RWPE1 (cell line): Measurements from ENCODE around the gene SLC45A3.

ENCODE experiments used
- CTCF ChIA-PET: fragments of 350-600 bp; sonication (Branson Sonifier 250); formaldehyde crosslinking; extraction: SDS; loops from one replicate; lab custom pipeline; 2021; lab: Yijun Ruan, JAX
- POLR2A ChIA-PET: fragments of 400-600 bp; formaldehyde crosslinking; extraction: SDS; loops from one replicate; lab custom pipeline; 2020; ENCODE audit warnings: antibody characterized with exemption; ENCODE audit not compliant: low non-redundant PET; lab: Yijun Ruan, JAX
- DNase-seq: peaks from one replicate; pipeline ENCODE4 v3.0.0; 2012; ENCODE audit warnings: low spot score
- H3K27ac ChIP-seq: fragments of 450-650 bp; 2 replicates; pipeline ENCODE4 v1.5.1; 2017
- TF ChIP-seq, protein P1 (sequence below): fragments of 450-650 bp; conservative IDR thresholded peaks from 2 replicates; pipeline ENCODE4 v1.5.1; 2017; ENCODE audit warnings: low read depth, mild to moderate bottlenecking

SLC45A3 gene

DNA sequence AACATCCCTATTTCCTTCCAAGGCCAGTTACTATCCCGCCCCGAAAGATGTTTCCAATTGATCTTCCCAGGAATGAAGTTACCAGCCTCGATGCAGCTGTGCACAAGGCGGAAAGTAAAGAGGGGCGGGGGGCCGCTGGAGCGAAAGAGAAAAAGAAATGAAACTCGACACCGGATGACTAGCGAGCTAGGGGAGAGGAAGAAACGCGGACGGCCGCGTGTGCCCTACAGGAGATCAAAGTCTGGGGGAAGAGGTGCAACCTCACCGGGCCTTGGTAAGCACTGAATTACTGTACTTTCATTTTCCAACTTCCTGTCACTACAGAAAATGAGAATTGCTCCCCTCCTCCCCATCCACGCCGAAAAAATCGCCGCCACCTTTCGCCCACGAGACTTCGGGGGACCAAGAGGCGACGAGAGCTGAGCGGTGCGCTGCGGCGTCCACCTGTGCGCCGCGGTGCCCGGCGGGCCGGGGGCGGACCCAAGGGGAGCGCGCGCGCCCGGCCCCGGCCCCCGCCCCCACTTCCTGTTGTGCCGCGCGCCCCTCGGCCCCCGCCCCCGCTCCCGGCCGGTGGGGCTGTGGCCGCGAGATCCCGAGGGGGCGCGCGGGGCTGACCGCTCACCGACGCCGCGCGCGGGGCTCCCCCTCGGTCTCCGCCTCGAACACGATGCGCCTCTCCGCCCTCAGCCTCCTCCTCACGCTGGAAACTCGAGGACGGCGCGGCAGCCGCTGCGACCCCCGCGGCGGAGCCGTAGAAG, 49.1 kb downstream of the SLC45A3 start:
- H3K27ac ChIP-seq: peak overlapping the region; percentile 98
- ChIA-PET CTCF (interaction anchor here (0.7 to 6.4 kb wide), 8 partner anchors 23 to 306 kb away, joined by 3 to 89 read pairs (median 4); no protein-coding TSS in a partner anchor), POLR2A (interaction anchor here (0.6 to 3.4 kb wide), 2 partner anchors 15 to 39 kb away, joined by 3 to 28 read pairs; no protein-coding TSS in a partner anchor)
- TF ChIP-seq, protein P1, sequence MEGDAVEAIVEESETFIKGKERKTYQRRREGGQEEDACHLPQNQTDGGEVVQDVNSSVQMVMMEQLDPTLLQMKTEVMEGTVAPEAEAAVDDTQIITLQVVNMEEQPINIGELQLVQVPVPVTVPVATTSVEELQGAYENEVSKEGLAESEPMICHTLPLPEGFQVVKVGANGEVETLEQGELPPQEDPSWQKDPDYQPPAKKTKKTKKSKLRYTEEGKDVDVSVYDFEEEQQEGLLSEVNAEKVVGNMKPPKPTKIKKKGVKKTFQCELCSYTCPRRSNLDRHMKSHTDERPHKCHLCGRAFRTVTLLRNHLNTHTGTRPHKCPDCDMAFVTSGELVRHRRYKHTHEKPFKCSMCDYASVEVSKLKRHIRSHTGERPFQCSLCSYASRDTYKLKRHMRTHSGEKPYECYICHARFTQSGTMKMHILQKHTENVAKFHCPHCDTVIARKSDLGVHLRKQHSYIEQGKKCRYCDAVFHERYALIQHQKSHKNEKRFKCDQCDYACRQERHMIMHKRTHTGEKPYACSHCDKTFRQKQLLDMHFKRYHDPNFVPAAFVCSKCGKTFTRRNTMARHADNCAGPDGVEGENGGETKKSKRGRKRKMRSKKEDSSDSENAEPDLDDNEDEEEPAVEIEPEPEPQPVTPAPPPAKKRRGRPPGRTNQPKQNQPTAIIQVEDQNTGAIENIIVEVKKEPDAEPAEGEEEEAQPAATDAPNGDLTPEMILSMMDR: no peak
- DNase-seq: peak; percentile 78

DNA sequence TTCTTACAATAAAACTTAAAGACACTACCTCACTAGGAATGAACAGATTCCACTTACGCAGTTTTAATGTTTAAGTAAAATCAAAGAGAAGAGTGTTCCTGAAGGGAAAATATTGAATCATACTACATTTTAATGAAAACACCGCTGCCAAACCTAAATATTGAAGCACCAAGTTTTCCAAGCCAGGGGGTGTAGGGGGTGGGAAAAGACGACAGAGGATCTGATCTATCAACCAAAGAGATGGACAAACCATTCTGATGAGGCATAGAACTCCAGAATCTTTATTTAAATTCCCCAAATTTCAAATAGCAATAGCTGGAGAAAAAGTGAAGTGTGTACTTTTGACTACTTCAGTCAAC, 49.7 kb downstream of the SLC45A3 start:
- TF ChIP-seq, protein P1: no peak
- CTCF ChIA-PET: interaction anchor here (0.7 to 6.4 kb wide), 4 partner anchors 28 to 305 kb away, joined by 3 to 89 read pairs (median 26); no protein-coding TSS in a partner anchor
- peak overlapping the region; percentile 98 for H3K27ac ChIP-seq
- POLR2A ChIA-PET: interaction anchor here (3.4 kb wide), 1 partner anchor 39 kb away, joined by 28 read pairs; no protein-coding TSS in a partner anchor
- peak; percentile 30 for DNase-seq

DNA sequence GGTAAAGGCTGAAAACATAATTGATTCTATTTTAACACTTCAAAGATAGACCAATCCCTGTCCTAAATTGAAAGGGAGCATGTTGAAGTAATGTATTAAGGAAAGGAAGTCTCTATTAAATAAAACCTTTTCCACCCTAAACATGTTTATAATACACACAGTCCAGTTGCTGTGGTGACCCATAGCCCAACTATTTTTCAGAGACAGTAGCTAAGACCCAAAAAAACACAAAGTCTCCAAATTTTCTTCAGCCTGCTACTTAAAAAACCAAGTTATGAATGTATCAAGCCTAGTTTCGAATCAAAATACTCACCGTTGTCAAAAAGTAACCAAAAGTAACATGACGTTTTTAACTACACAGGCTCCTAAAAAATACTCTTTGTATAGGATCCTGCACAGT, 50.1 kb downstream of the SLC45A3 start:
- no peak for DNase-seq
- TF ChIP-seq, protein P1: no peak
- CTCF ChIA-PET: interaction anchor here (0.7 to 6.4 kb wide), 5 partner anchors 28 to 305 kb away, joined by 3 to 89 read pairs (median 4); no protein-coding TSS in a partner anchor
- POLR2A ChIA-PET: no interaction called here
- H3K27ac ChIP-seq: no peak overlapping the region

DNA sequence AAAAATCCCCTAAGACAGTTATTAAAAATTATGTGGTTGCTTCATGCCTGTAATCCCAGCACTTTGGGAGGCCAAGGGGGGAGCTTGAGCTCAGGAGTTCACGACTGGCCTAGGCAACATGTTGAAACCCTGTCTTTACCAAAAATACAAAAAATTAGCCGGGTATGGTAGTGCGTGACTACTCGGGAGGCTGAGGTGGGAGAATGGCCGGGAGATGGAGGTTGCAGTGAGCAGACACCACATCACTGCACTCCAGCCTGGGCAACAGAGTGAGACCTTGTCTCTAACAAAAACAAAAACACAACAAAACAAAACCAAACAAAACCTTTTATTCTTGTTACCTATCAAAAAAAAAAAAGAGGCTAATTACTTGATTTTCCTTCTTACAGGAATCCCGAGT, 50.6 kb downstream of the SLC45A3 start:
- CTCF ChIA-PET: interaction anchor here (0.5 to 6.4 kb wide), 3 partner anchors 28 to 278 kb away, joined by 3 to 89 read pairs (median 4); no protein-coding TSS in a partner anchor
- H3K27ac ChIP-seq: peak overlapping the region; percentile 65
- DNase-seq: no peak
- POLR2A ChIA-PET: no interaction called here
- TF ChIP-seq, protein P1: no peak

DNA sequence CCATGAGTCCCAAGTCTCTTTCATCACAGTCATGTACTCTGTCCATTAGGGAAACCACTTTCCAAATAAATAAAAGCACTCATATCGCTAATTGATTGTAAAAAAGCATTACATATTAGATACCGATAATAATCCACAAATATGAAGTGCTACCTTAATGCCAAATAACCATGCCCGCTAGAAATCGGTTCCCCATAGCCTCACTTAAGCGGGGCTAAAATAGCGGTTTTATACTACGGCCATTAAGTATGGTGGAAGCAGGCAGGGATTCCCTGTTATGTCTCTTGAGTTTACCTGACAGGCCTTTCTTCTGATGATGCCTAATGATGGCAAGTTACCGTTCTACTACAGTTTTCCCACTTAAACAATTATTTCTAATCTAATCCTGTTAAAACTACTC, 52.4 kb downstream of the SLC45A3 start:
- DNase-seq: no peak
- CTCF ChIA-PET: interaction anchor here (0.6 to 6.4 kb wide), 3 partner anchors 19 to 92 kb away, joined by 5 to 89 read pairs (median 6); no protein-coding TSS in a partner anchor
- TF ChIP-seq, protein P1: no peak
- no peak overlapping the region for H3K27ac ChIP-seq
- POLR2A ChIA-PET: no interaction called here

DNA sequence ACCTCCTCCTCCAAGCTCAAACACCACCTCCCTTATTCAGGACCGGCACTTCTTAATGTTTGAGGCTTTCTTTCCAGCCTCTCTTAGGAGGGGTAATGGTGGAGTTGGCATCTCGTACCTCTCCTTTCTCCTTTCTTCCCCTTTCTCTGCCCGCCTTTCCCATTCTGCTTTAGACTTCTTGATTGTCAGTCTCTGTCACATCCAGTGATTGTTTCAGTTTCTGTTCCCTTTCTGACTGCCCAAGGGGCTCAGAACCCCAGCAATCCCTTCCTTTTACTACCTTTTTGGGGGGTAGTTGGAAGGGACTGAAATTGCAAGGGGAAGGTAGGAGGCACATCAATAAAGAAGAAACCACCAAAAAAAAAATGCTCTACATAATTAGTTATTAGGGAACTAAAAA, 54.1 kb downstream of the SLC45A3 start:
- ChIA-PET POLR2A (no interaction called here), CTCF (no interaction called here)
- DNase-seq: no peak
- H3K27ac ChIP-seq: no peak overlapping the region
- TF ChIP-seq, protein P1: no peak
